ENCODE results near the gene SMC1B.

DNA sequence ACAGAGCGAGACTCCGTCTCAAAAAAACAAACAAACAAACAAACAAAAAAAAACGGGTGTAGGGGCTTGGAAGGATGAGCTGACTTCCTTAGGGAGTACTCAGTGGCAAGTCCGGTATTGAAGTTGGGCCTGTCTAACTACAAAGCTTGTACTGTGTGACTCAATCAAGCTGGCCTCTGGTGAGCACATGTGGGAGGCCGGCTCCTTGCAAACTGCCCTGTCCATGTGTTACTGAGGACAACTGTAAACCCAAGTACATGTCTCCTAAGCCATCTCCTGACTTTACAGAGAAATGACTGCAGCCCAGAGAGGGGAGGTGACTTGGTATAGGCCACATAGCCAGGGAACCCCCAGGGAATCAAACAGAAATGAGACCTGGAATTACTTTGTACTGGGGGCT is 11.7 kb upstream of the SMC1B start:
- TF ChIP-seq POLR2A (IDR thresholded peaks at IDR 0.05) (no peak), EP300 (IDR thresholded peaks at IDR 0.05; ENCODE audit: low read depth) (no peak), POLR2AphosphoS5 (IDR thresholded peaks at IDR 0.05) (no peak)
- TF ChIP-seq, protein P1, sequence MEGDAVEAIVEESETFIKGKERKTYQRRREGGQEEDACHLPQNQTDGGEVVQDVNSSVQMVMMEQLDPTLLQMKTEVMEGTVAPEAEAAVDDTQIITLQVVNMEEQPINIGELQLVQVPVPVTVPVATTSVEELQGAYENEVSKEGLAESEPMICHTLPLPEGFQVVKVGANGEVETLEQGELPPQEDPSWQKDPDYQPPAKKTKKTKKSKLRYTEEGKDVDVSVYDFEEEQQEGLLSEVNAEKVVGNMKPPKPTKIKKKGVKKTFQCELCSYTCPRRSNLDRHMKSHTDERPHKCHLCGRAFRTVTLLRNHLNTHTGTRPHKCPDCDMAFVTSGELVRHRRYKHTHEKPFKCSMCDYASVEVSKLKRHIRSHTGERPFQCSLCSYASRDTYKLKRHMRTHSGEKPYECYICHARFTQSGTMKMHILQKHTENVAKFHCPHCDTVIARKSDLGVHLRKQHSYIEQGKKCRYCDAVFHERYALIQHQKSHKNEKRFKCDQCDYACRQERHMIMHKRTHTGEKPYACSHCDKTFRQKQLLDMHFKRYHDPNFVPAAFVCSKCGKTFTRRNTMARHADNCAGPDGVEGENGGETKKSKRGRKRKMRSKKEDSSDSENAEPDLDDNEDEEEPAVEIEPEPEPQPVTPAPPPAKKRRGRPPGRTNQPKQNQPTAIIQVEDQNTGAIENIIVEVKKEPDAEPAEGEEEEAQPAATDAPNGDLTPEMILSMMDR (IDR thresholded peaks at IDR 0.05) = no peak

Measured in transverse colon (tissue), 4 donors.